ENCODE data around the gene PEPD.

DNA sequence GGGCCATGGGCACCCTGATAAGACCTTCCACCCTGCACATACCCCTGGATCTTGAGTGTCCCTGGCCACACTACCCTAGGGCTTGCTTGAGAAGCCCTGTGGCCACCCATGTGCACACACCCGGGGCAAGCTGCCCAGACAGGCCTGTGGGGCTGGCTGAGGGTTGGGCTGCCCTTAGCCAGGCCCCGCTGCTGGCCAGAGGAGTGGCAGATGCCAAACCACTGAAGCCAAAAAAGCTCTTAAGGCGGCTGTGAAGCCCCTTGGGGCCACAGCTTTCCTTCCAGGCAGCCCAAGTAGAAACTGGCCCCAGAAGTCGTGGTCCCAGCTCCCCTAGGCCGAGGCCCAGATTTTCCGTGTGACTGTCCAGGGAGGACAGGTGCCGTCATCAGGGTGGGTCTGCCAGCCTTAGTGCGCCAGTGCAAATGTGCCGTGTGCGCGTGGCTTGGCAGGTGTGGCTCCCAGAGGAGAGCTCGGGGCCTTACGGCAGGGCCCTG, 133.3 kb downstream of the PEPD start:
- TF ChIP-seq, protein P1, sequence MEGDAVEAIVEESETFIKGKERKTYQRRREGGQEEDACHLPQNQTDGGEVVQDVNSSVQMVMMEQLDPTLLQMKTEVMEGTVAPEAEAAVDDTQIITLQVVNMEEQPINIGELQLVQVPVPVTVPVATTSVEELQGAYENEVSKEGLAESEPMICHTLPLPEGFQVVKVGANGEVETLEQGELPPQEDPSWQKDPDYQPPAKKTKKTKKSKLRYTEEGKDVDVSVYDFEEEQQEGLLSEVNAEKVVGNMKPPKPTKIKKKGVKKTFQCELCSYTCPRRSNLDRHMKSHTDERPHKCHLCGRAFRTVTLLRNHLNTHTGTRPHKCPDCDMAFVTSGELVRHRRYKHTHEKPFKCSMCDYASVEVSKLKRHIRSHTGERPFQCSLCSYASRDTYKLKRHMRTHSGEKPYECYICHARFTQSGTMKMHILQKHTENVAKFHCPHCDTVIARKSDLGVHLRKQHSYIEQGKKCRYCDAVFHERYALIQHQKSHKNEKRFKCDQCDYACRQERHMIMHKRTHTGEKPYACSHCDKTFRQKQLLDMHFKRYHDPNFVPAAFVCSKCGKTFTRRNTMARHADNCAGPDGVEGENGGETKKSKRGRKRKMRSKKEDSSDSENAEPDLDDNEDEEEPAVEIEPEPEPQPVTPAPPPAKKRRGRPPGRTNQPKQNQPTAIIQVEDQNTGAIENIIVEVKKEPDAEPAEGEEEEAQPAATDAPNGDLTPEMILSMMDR (IDR thresholded peaks at IDR 0.05), result no peak
- TF ChIP-seq POLR2A (IDR thresholded peaks at IDR 0.05), result no peak
